ENCODE results near the gene ARMH3. TPM values are rescaled to one million over a fixed set of nuclear protein-coding genes. Genes with fewer than 3 reads are reported as not detected.

The ARMH3 gene
- total RNA-seq, 1 experiment from 2014 or later = 30.6 TPM

- POLR2A ChIA-PET = no interaction called here
- Histone ChIP-seq H3K4me1 (ENCODE audit: control insufficient read depth, insufficient read depth, low read length) (no peaks in the 10 kb centered on the region), H3K27ac (ENCODE audit: low read length) (no peak overlapping the region), H3K4me3 (ENCODE audit: low read depth in 2 of 2, low read length in 2 of 2) (no peak overlapping the region), H3K9me3 (ENCODE audit: control insufficient read depth, insufficient read depth, low read depth, low read length) (no peaks in the 10 kb centered on the region), H3K27me3 (ENCODE audit: control insufficient read depth, insufficient read depth, low read length) (no peaks in the 10 kb centered on the region), H3K36me3 (ENCODE audit: control insufficient read depth, insufficient read depth, low read length) (no peaks in the 10 kb centered on the region)
- intact Hi-C loops (cut with micrococcal nuclease; ENCODE audit: unreplicated experiment) = loop anchor here (5.0 kb wide), 1 partner anchor 126 kb away; no protein-coding TSS in a partner anchor
- DNase-seq (ENCODE audit: low read depth, low spot score) (no peak), ATAC-seq (no peak)
- TF ChIP-seq SIN3A (IDR thresholded peaks at IDR 0.05; ENCODE audit: borderline replicate concordance, insufficient read depth, low read depth, low read length) (no peak), TCF7L2 (IDR thresholded peaks at IDR 0.05; ENCODE audit: low read depth, low read length) (no peak), REST (IDR thresholded peaks at IDR 0.05; ENCODE audit: insufficient read depth in 1 of 2, low read depth in 2 of 2, low read length in 1 of 2) (no peak), POLR2AphosphoS5 (IDR thresholded peaks at IDR 0.05; ENCODE audit: low read depth, low read length) (no peak), CTCF (IDR thresholded peaks at IDR 0.05) (no peak)
- CTCF ChIA-PET = no interaction called here
- no TSS peak for BruUV-seq (replicated peaks)
- in situ Hi-C loops (cut with HindIII; ENCODE audit: low pct_unique_long_range_greater_than_20kb, low sequenced_read_pairs) = no loop called here
Observed at GRCh38 chr10:101886521-101887312, 169.3 kb downstream of the ARMH3 start.

GRCh38 chr10:101881036-101881774, 174.8 kb downstream of the ARMH3 start:
- in situ Hi-C loops (cut with HindIII; ENCODE audit: low pct_unique_long_range_greater_than_20kb, low sequenced_read_pairs) (no loop called here), intact Hi-C loops (cut with micrococcal nuclease; ENCODE audit: unreplicated experiment) (no loop called here)
- CTCF ChIA-PET = no interaction called here
- H3K27me3 ChIP-seq (ENCODE audit: control insufficient read depth, insufficient read depth, low read length) = no peaks in the 10 kb centered on the region
- BruUV-seq (replicated peaks) = no TSS peak
- no peaks in the 10 kb centered on the region for H3K4me1 ChIP-seq (ENCODE audit: control insufficient read depth, insufficient read depth, low read length)
- TF ChIP-seq CTCF (IDR thresholded peaks at IDR 0.05) = no peak
- POLR2A ChIA-PET = no interaction called here
- H3K36me3 ChIP-seq (ENCODE audit: control insufficient read depth, insufficient read depth, low read length) = no peaks in the 10 kb centered on the region
- ATAC-seq (no peak), DNase-seq (ENCODE audit: low read depth, low spot score) (no peak)
- H3K9me3 ChIP-seq (ENCODE audit: control insufficient read depth, insufficient read depth, low read depth, low read length) = no peaks in the 10 kb centered on the region
- H3K27ac ChIP-seq (ENCODE audit: low read length) = no peak overlapping the region
- H3K4me3 ChIP-seq (ENCODE audit: low read depth in 2 of 2, low read length in 2 of 2) = no peak overlapping the region

Measured in Panc1 (cell line).